ENCODE measurements around the gene SORBS2. TPM values are rescaled to one million over a fixed set of nuclear protein-coding genes. Genes with fewer than 3 reads are reported as not detected.

The SORBS2 gene
- total and polyA plus RNA-seq, 2 donors (not counting 1 experiment from before 2014, with no cell fraction given), result 0.25 to 0.89 TPM

DNA sequence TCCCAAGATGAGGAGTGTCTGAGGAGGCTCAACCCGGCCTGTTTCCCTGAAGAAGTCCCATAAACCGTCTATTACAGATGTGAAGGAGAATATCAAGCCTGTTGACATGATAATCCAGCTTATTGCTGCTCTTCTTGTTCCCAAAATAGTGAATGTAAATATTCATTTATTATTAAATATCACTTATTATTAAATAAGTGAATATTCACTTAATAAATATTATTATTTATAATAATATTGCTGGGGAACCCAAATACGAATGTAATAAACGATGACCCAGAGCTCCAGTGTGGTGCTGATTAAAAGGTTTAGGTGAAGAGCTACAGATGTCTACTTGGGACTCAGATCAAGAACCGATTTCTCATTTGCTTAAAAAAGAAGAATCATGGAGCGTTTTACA lies 23.8 kb upstream of the SORBS2 start:
- H3K4me1 ChIP-seq (ENCODE audit: control insufficient read depth in 2 of 2, insufficient read depth in 2 of 2, low read length in 2 of 2), result no peaks in the 10 kb centered on the region
- CTCF ChIA-PET, result no interaction called here
- POLR2A ChIA-PET, result no interaction called here
- intact Hi-C loops (cut with micrococcal nuclease), result no loop called here
- no peak overlapping the region for H3K9ac ChIP-seq (ENCODE audit: low read length)
- DNase-seq (no peak), ATAC-seq (ENCODE audit: low read depth) (no peak)
- no peak overlapping the region for H3K27ac ChIP-seq (ENCODE audit: low read length in 2 of 2)
- no peaks in the 10 kb centered on the region for H3K79me2 ChIP-seq (ENCODE audit: control insufficient read depth, insufficient read depth, low read length)
- no peak for TF ChIP-seq EZH2 (IDR thresholded peaks at IDR 0.05; ENCODE audit: borderline replicate concordance, insufficient read depth, low read depth, low read length, poor library complexity, severe bottlenecking)
- TF ChIP-seq, protein P1, sequence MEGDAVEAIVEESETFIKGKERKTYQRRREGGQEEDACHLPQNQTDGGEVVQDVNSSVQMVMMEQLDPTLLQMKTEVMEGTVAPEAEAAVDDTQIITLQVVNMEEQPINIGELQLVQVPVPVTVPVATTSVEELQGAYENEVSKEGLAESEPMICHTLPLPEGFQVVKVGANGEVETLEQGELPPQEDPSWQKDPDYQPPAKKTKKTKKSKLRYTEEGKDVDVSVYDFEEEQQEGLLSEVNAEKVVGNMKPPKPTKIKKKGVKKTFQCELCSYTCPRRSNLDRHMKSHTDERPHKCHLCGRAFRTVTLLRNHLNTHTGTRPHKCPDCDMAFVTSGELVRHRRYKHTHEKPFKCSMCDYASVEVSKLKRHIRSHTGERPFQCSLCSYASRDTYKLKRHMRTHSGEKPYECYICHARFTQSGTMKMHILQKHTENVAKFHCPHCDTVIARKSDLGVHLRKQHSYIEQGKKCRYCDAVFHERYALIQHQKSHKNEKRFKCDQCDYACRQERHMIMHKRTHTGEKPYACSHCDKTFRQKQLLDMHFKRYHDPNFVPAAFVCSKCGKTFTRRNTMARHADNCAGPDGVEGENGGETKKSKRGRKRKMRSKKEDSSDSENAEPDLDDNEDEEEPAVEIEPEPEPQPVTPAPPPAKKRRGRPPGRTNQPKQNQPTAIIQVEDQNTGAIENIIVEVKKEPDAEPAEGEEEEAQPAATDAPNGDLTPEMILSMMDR (IDR thresholded peaks at IDR 0.05), result no peak
- H3K36me3 ChIP-seq (replicated peaks in 1 of 2; ENCODE audit: control extremely low read depth in 1 of 2, control insufficient read depth in 1 of 2, extremely low read depth in 1 of 2, insufficient read depth in 2 of 2, low read length in 1 of 2), result no peaks in the 10 kb centered on the region
- peaks cover 12% of the 10 kb centered on the region for H3K27me3 Mint-ChIP-seq
- H3K9me3 Mint-ChIP-seq (ENCODE audit: insufficient read depth), result no peaks in the 10 kb centered on the region
- no peak overlapping the region for H3K4me3 ChIP-seq (ENCODE audit: control extremely low read depth in 1 of 5, extremely low read depth in 1 of 5, insufficient read depth in 1 of 5, low read depth in 2 of 5, low read length in 4 of 5)
- H3K27me3 ChIP-seq (replicated peaks in 1 of 4; ENCODE audit: control extremely low read depth in 1 of 4, control insufficient read depth in 3 of 4, insufficient read depth in 4 of 4, low read length in 3 of 4), result no peaks in the 10 kb centered on the region
- H4K20me1 ChIP-seq (ENCODE audit: control insufficient read depth, insufficient read depth, low read length, poor library complexity, severe bottlenecking), result no peaks in the 10 kb centered on the region
- H3K27ac Mint-ChIP-seq, result no peak overlapping the region
- 93% methylated on average over 4 of the region's 6 CpGs for WGBS (ENCODE audit: insufficient coverage)
- H3K9me3 ChIP-seq (ENCODE audit: control extremely low read depth in 1 of 3, control insufficient read depth in 2 of 3, insufficient read depth in 1 of 3, low read length in 2 of 3), result no peaks in the 10 kb centered on the region
- no peaks in the 10 kb centered on the region for H3K4me1 Mint-ChIP-seq
- H2AFZ ChIP-seq (ENCODE audit: insufficient read depth, low read depth, low read length, poor library complexity, severe bottlenecking), result no peak overlapping the region
- no peak overlapping the region for H3K4me3 Mint-ChIP-seq
- no peak overlapping the region for H3K4me2 ChIP-seq (replicated peaks; ENCODE audit: low read depth, low read length, poor library complexity, severe bottlenecking)

DNA sequence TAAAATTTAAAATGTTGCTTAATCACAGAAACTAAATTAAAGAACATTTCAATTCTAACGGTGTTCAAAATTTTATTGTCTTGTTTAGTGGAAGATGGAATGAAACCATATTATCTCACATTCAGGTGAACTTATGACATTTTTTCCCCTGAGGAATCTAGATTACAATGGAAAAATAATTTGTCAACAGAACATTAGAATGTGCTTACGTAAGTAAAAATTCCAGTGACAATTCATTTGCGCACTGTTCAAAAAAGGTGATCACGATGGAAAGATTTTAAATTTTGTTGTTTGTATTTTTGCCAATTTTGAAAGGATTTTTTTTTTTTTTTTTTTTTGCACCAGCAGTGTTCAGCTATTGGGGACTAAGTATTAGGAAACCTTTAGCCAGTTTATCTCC lies 23.3 kb upstream of the SORBS2 start:
- DNase-seq (no peak), ATAC-seq (ENCODE audit: low read depth) (no peak)
- Histone ChIP-seq H4K20me1 (ENCODE audit: control insufficient read depth, insufficient read depth, low read length, poor library complexity, severe bottlenecking) (no peaks in the 10 kb centered on the region), H3K36me3 (replicated peaks in 1 of 2; ENCODE audit: control extremely low read depth in 1 of 2, control insufficient read depth in 1 of 2, extremely low read depth in 1 of 2, insufficient read depth in 2 of 2, low read length in 1 of 2) (no peaks in the 10 kb centered on the region), H3K27ac (ENCODE audit: low read length in 2 of 2) (no peak overlapping the region), H2AFZ (ENCODE audit: insufficient read depth, low read depth, low read length, poor library complexity, severe bottlenecking) (no peak overlapping the region), H3K9ac (ENCODE audit: low read length) (no peak overlapping the region), H3K79me2 (ENCODE audit: control insufficient read depth, insufficient read depth, low read length) (no peaks in the 10 kb centered on the region), H3K9me3 (ENCODE audit: control extremely low read depth in 1 of 3, control insufficient read depth in 2 of 3, insufficient read depth in 1 of 3, low read length in 2 of 3) (no peaks in the 10 kb centered on the region), H3K27me3 (replicated peaks in 1 of 4; ENCODE audit: control extremely low read depth in 1 of 4, control insufficient read depth in 3 of 4, insufficient read depth in 4 of 4, low read length in 3 of 4) (no peaks in the 10 kb centered on the region), H3K4me1 (ENCODE audit: control insufficient read depth in 2 of 2, insufficient read depth in 2 of 2, low read length in 2 of 2) (no peaks in the 10 kb centered on the region), H3K4me3 (ENCODE audit: control extremely low read depth in 1 of 5, extremely low read depth in 1 of 5, insufficient read depth in 1 of 5, low read depth in 2 of 5, low read length in 4 of 5) (no peak overlapping the region), H3K4me2 (replicated peaks; ENCODE audit: low read depth, low read length, poor library complexity, severe bottlenecking) (no peak overlapping the region)
- WGBS (ENCODE audit: insufficient coverage), result 100% methylated on average over 2 of the region's 4 CpGs
- ChIA-PET CTCF (no interaction called here), POLR2A (no interaction called here)
- Mint-ChIP-seq H3K27ac (no peak overlapping the region), H3K9me3 (ENCODE audit: insufficient read depth) (no peaks in the 10 kb centered on the region), H3K4me3 (no peak overlapping the region), H3K4me1 (no peaks in the 10 kb centered on the region), H3K27me3 (peaks cover 13% of the 10 kb centered on the region)
- no peak for TF ChIP-seq EZH2 (IDR thresholded peaks at IDR 0.05; ENCODE audit: borderline replicate concordance, insufficient read depth, low read depth, low read length, poor library complexity, severe bottlenecking)
- TF ChIP-seq, protein P1 (IDR thresholded peaks at IDR 0.05), result no peak
- intact Hi-C loops (cut with micrococcal nuclease), result no loop called here
